A673 (cell line): ENCODE results near the gene CTNNBL1.

ENCODE experiments used
- EZH2 ChIP-seq: fragments of 200-600 bp; sonication (generic); IDR thresholded peaks from 2 replicates; pipeline ENCODE4 v1.6.1; 2017; ENCODE audit warnings: borderline replicate concordance, low read depth, mild to moderate bottlenecking, mixed read lengths, antibody characterized with exemption, low read length; ENCODE audit not compliant: poor library complexity, severe bottlenecking
- TF ChIP-seq, protein P1 (sequence below): fragments of 300-800, 200-600 bp; sonication (generic); conservative IDR thresholded peaks from 2 replicates; pipeline ENCODE4 v1.5.1; 2017; ENCODE audit warnings: low read depth, mild to moderate bottlenecking, antibody characterized with exemption, low read length, moderate library complexity, mixed read lengths

- TF ChIP-seq, protein P1, sequence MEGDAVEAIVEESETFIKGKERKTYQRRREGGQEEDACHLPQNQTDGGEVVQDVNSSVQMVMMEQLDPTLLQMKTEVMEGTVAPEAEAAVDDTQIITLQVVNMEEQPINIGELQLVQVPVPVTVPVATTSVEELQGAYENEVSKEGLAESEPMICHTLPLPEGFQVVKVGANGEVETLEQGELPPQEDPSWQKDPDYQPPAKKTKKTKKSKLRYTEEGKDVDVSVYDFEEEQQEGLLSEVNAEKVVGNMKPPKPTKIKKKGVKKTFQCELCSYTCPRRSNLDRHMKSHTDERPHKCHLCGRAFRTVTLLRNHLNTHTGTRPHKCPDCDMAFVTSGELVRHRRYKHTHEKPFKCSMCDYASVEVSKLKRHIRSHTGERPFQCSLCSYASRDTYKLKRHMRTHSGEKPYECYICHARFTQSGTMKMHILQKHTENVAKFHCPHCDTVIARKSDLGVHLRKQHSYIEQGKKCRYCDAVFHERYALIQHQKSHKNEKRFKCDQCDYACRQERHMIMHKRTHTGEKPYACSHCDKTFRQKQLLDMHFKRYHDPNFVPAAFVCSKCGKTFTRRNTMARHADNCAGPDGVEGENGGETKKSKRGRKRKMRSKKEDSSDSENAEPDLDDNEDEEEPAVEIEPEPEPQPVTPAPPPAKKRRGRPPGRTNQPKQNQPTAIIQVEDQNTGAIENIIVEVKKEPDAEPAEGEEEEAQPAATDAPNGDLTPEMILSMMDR: peak; percentile 65
- TF ChIP-seq EZH2: no peak
Measured at GRCh38 chr20:37651932-37652331, 41.9 kb upstream of the CTNNBL1 start.
